IMR-90 (cell line): Measurements from ENCODE around the gene ZDHHC14. TPM values are rescaled to one million over a fixed set of nuclear protein-coding genes. Genes with fewer than 3 reads are reported as not detected.

Source experiments
- ATAC-seq: fragments of 200-7000 bp; cut with Tn5 transposase; 2 replicates; pipeline ENCODE4 v1.9.1; 2020; ENCODE audit warnings: low read depth, mild to moderate bottlenecking, moderate library complexity
- BruUV-seq: library from RNA; stranded (reverse); fragments of 400-500 nt; replicated peaks from 2 replicates; lab custom pipeline; 2021; lab: Mats Ljungman, UMichigan
- CTCF ChIA-PET: fragments of 300-600 bp; formaldehyde crosslinking; extraction: SDS; loops from one replicate; lab custom pipeline; 2021; ENCODE audit warnings: antibody characterized with exemption; lab: Yijun Ruan, JAX
- POLR2A ChIA-PET: fragments of 300-600 bp; sonication (Branson Sonifier 250); formaldehyde crosslinking; loops from one replicate; lab custom pipeline; 2022; ENCODE audit warnings: antibody characterized with exemption; ENCODE audit not compliant: unreplicated experiment; lab: Charles Lee
- DNase-seq: peaks from one replicate; pipeline ENCODE4 v3.0.0; 2013
- H2AFZ ChIP-seq: replicated peaks from 2 replicates; pipeline ENCODE3; 2013; ENCODE audit warnings: low read length, mild to moderate bottlenecking; ENCODE audit not compliant: poor library complexity
- H2AK5ac ChIP-seq: 2 replicates; pipeline ENCODE4 v1.6.1; 2013; ENCODE audit warnings: low read depth, low read length, inconsistent platforms
- H2AK9ac ChIP-seq: replicated peaks from 2 replicates; pipeline ENCODE3; 2013; ENCODE audit warnings: mild to moderate bottlenecking, low read depth, low read length, moderate library complexity; ENCODE audit not compliant: poor library complexity
- H2BK120ac ChIP-seq: 2 replicates; pipeline ENCODE4 v1.6.1; 2013; ENCODE audit warnings: low read depth, low read length, inconsistent platforms
- H2BK15ac ChIP-seq: 3 replicates; pipeline ENCODE4 v1.6.1; 2013; ENCODE audit warnings: low read depth, low read length, inconsistent platforms
- H2BK20ac ChIP-seq: 2 replicates; pipeline ENCODE4 v1.6.1; 2013; ENCODE audit warnings: low read depth, mild to moderate bottlenecking, inconsistent platforms, low read length, moderate library complexity
- H2BK5ac ChIP-seq: 2 replicates; pipeline ENCODE4 v1.6.1; 2013; ENCODE audit warnings: mild to moderate bottlenecking, low read depth, low read length, inconsistent platforms; ENCODE audit not compliant: poor library complexity, severe bottlenecking
- H3K14ac ChIP-seq: replicated peaks from 2 replicates; pipeline ENCODE4 v1.6.1; 2013; ENCODE audit warnings: low read depth, low read length, inconsistent platforms
- H3K18ac ChIP-seq: 2 replicates; pipeline ENCODE4 v1.6.1; 2013; ENCODE audit warnings: low read depth, low read length, control low read depth
- H3K23ac ChIP-seq: 2 replicates; pipeline ENCODE4 v1.6.1; 2013; ENCODE audit warnings: low read depth, low read length, inconsistent platforms
- H3K27ac ChIP-seq: 2 replicates; pipeline ENCODE4 v1.5.1; 2013; ENCODE audit warnings: mild to moderate bottlenecking, control low read depth, low read length; ENCODE audit not compliant: insufficient read depth
- H3K27me3 ChIP-seq: 2 replicates; pipeline ENCODE4 v1.6.1; 2013; ENCODE audit warnings: low read length; ENCODE audit not compliant: control insufficient read depth, insufficient read depth
- H3K36me3 ChIP-seq: 2 replicates; pipeline ENCODE4 v1.6.1; 2013; ENCODE audit warnings: low read length, mixed read lengths; ENCODE audit not compliant: control insufficient read depth, insufficient read depth
- H3K4ac ChIP-seq: 2 replicates; pipeline ENCODE4 v1.6.1; 2013; ENCODE audit warnings: low read depth, low read length, inconsistent platforms
- H3K4me1 ChIP-seq: 2 replicates; pipeline ENCODE4 v1.6.1; 2013; ENCODE audit warnings: low read length, mixed read lengths; ENCODE audit not compliant: control insufficient read depth, insufficient read depth
- H3K4me2 ChIP-seq: 2 replicates; pipeline ENCODE4 v1.6.1; 2013; ENCODE audit warnings: low read depth, mild to moderate bottlenecking, control low read depth, low read length, moderate library complexity
- H3K4me3 ChIP-seq: 2 replicates; pipeline ENCODE4 v1.5.1; 2013; ENCODE audit warnings: low read depth, mild to moderate bottlenecking, control low read depth, low read length, moderate library complexity; ENCODE audit not compliant: insufficient read depth
- H3K56ac ChIP-seq: 2 replicates; pipeline ENCODE4 v1.6.1; 2013; ENCODE audit warnings: low read length, inconsistent platforms; ENCODE audit not compliant: insufficient read depth; ENCODE audit errors: extremely low read depth
- H3K79me1 ChIP-seq, 2 experiments: 2 replicates each; pipeline ENCODE4 v1.6.1; 2013; ENCODE audit warnings: low read length in 2 of 2, inconsistent platforms in 1 of 2, low read depth in 1 of 2
- H3K9ac ChIP-seq: 2 replicates; pipeline ENCODE4 v1.6.1; 2013; ENCODE audit warnings: low read depth, low read length, control low read depth
- H3K9me1 ChIP-seq: 2 replicates; pipeline ENCODE4 v1.6.1; 2013; ENCODE audit warnings: low read length, inconsistent platforms; ENCODE audit not compliant: insufficient read depth
- H3K9me3 ChIP-seq: 2 replicates; pipeline ENCODE4 v1.6.1; 2013; ENCODE audit warnings: low read length; ENCODE audit not compliant: control insufficient read depth, insufficient read depth
- H4K20me1 ChIP-seq: 2 replicates; pipeline ENCODE4 v1.6.1; 2013; ENCODE audit warnings: low read length, inconsistent platforms; ENCODE audit not compliant: insufficient read depth
- H4K5ac ChIP-seq: 2 replicates; pipeline ENCODE4 v1.6.1; 2013; ENCODE audit warnings: mild to moderate bottlenecking, low read depth, low read length, control low read depth
- H4K8ac ChIP-seq, 2 experiments: 2 replicates each; pipeline ENCODE4 v1.6.1; 2013; ENCODE audit warnings: low read depth in 2 of 2, low read length in 2 of 2, control low read depth in 1 of 2, inconsistent platforms in 1 of 2
- H4K91ac ChIP-seq: 2 replicates; pipeline ENCODE4 v1.6.1; 2013; ENCODE audit warnings: low read depth, low read length, inconsistent platforms; ENCODE audit not compliant: insufficient read depth
- BHLHE40 ChIP-seq: fragments of 150-350 bp; IDR thresholded peaks from 2 replicates; pipeline ENCODE4 v1.6.1; 2016; ENCODE audit warnings: mild to moderate bottlenecking, low read depth, low read length
- CHD1 ChIP-seq: IDR thresholded peaks from 2 replicates; pipeline ENCODE4 v1.6.1; 2012; ENCODE audit warnings: low read depth, low read length, improper control_type of control experiment
- MXI1 ChIP-seq: IDR thresholded peaks from 2 replicates; pipeline ENCODE4 v1.6.1; 2012; ENCODE audit warnings: low read depth, mild to moderate bottlenecking, low read length, moderate library complexity, borderline replicate concordance
- NFE2L2 ChIP-seq: fragments of 150-350 bp; IDR thresholded peaks from 2 replicates; pipeline ENCODE4 v1.6.1; 2016; ENCODE audit warnings: low read depth, mild to moderate bottlenecking, low read length
- RAD21 ChIP-seq: IDR thresholded peaks from 2 replicates; pipeline ENCODE4 v1.6.1; 2012; ENCODE audit warnings: low read length, improper control_type of control experiment
- RCOR1 ChIP-seq: IDR thresholded peaks from 2 replicates; pipeline ENCODE4 v1.6.1; 2012; ENCODE audit warnings: mild to moderate bottlenecking, low read length, improper control_type of control experiment; ENCODE audit not compliant: insufficient replicate concordance
- WGBS, 2 experiments: methylation state at CpG; one replicate each; pipeline versions ENCODE4 v1.1.5 to v1.1.7; 2013; ENCODE audit warnings: missing lambda C conversion rate in 2 of 2; ENCODE audit not compliant: insufficient read length in 1 of 2; ENCODE audit errors: extremely low coverage in 2 of 2; 5-methylcytosine and 5-hydroxymethylcytosine counted together
- dilution Hi-C: fragments of 300-500 bp; cut with HindIII; formaldehyde crosslinking; loops from one replicate; pipeline ENCODE4 v1.14.3; 2018; ENCODE audit warnings: low sequenced_read_pairs; ENCODE audit not compliant: unreplicated experiment
- in situ Hi-C: fragments of 300-500 bp; cut with MboI; formaldehyde crosslinking; loops from 3 replicates; pipeline ENCODE4 v1.14.3; 2019; ENCODE audit warnings: low sequenced_read_pairs, inconsistent platforms, mixed read lengths
- intact Hi-C: fragments of 100-400 bp; cut with micrococcal nuclease; formaldehyde crosslinking; loops from 2 replicates; pipeline ENCODE4 v1.10.0; 2022
- polyA plus RNA-seq, 3 experiments: library from polyadenylated mRNA; depleted of rRNA; stranded (reverse); fragments of >200 nt; gene quantifications; 2 replicates each; pipeline ENCODE4 v1.2.3, GENCODE V29; 2012; ENCODE audit warnings: low replicate concordance in 1 of 3
- total RNA-seq: library from RNA; depleted of rRNA; stranded (reverse); fragments of >200 nt; gene quantifications from 2 replicates; pipeline ENCODE4 v1.2.3, GENCODE V29; 2012

Gene ZDHHC14
- total and polyA plus RNA-seq, 2 of the 4 experiments (the other 2 are of a cell fraction): 0.90 to 2.0 TPM

GRCh38 chr6:157676241-157676640 is 295.3 kb downstream of the ZDHHC14 start:
- Histone ChIP-seq H3K4me2 (no peak overlapping the region), H3K18ac (no peak overlapping the region), H3K56ac (no peak overlapping the region), H3K79me1 (no peaks in the 10 kb centered on the region), H2BK20ac (no peak overlapping the region), H3K23ac (no peak overlapping the region), H3K14ac (no peak overlapping the region), H2AK9ac (no peak overlapping the region), H4K91ac (no peak overlapping the region), H3K4ac (no peak overlapping the region), H4K8ac (no peak overlapping the region), H3K9me1 (no peaks in the 10 kb centered on the region; the same call in 1 of the 2 replicates), H3K9ac (no peak overlapping the region), H2AK5ac (no peak overlapping the region), H3K4me3 (no peak overlapping the region), H3K9me3 (no peaks in the 10 kb centered on the region; the same call in 1 of the 2 replicates), H2BK120ac (no peak overlapping the region), H3K27me3 (peaks cover 15% of the 10 kb centered on the region; the same call in 1 of the 2 replicates), H3K27ac (no peak overlapping the region), H2BK15ac (no peak overlapping the region), H3K36me3 (no peaks in the 10 kb centered on the region), H3K4me1 (peaks cover 2% of the 10 kb centered on the region; the same call in 1 of the 2 replicates), H4K20me1 (no peaks in the 10 kb centered on the region), H2AFZ (no peak overlapping the region), H4K5ac (no peak overlapping the region), H2BK5ac (no peak overlapping the region)
- BruUV-seq: no TSS peak
- TF ChIP-seq BHLHE40 (no peak), NFE2L2 (no peak), CHD1 (no peak), RAD21 (no peak), MXI1 (no peak), RCOR1 (no peak)
- ChIA-PET CTCF (no interaction called here), POLR2A (no interaction called here)
- intact Hi-C loops: no loop called here
- WGBS, 2 experiments: 71% methylated on average over 3 of the region's 7 CpGs; no CpG with 5 or more reads in 1 of the 2 experiments
- in situ Hi-C loops: no loop called here
- ATAC-seq: no peak
- DNase-seq: no peak
- dilution Hi-C loops: no loop called here
